ENCODE results near the gene PODXL2.

GRCh38 chr3:127622772-127623576 lies 6.0 kb upstream of the PODXL2 start:
- TF ChIP-seq POLR2A (IDR thresholded peaks at IDR 0.05) = no peak
- TF ChIP-seq CTCF (IDR thresholded peaks at IDR 0.05) = no peak
- TF ChIP-seq POLR2AphosphoS5 (IDR thresholded peaks at IDR 0.05) = no peak

Data from transverse colon (tissue), 4 donors.